ENCODE measurements around the gene FOXO3. TPM values are rescaled to one million over a fixed set of nuclear protein-coding genes. Genes with fewer than 3 reads are reported as not detected.

The FOXO3 gene
- polyA plus RNA-seq, 1 of the 3 experiments (the other 2 are of a cell fraction) = 8.1 TPM

GRCh38 chr6:108650781-108651180 lies 90.1 kb downstream of the FOXO3 start:
- Histone ChIP-seq H3K4me1 (ENCODE audit: control insufficient read depth in 1 of 2, insufficient read depth in 2 of 2, low read depth in 1 of 2, low read length in 1 of 2) (peaks cover 43 to 73% of the 10 kb centered on the region in 2 experiments), H3K4me3 (ENCODE audit: low read depth in 2 of 2, low read length in 1 of 2) (no peak overlapping the region), H3K9me3 (no peaks in the 10 kb centered on the region), H3K4me2 (peak overlapping the region; percentile 55), H3K36me3 (replicated peaks in 1 of 2; ENCODE audit: control insufficient read depth in 1 of 2, insufficient read depth in 2 of 2, low read length in 1 of 2) (peaks cover 0 to 5% of the 10 kb centered on the region in 2 experiments), H3K27me3 (ENCODE audit: insufficient read depth) (no peaks in the 10 kb centered on the region), H3F3A (replicated peaks; ENCODE audit: insufficient read depth) (peaks cover 20% of the 10 kb centered on the region), H3K9me2 (no peaks in the 10 kb centered on the region), H3K79me2 (ENCODE audit: insufficient read depth) (peaks cover 29% of the 10 kb centered on the region), H3K27ac (ENCODE audit: low read depth in 2 of 2, low read length in 1 of 2) (peak overlapping the region; percentile 76 to 93), H3K9ac (no peak overlapping the region; the same call in 1 of the 2 replicates), H2AFZ (ENCODE audit: low read depth) (no peak overlapping the region), H4K20me1 (ENCODE audit: insufficient read depth) (no peaks in the 10 kb centered on the region; the same call in 1 of the 2 replicates)
- ChIA-PET CTCF (interaction anchor here (0.6 to 1.3 kb wide), 3 partner anchors 61 to 242 kb away, joined by 3 to 4 read pairs (median 4); no protein-coding TSS in a partner anchor), POLR2A (interaction anchor here (0.9 kb wide), 1 partner anchor 10 kb away, joined by 3 read pairs; no protein-coding TSS in a partner anchor)
- TF ChIP-seq TAF1 (IDR thresholded peaks at IDR 0.05; ENCODE audit: borderline replicate concordance, low read depth, low read length) (no peak), USF2 (IDR thresholded peaks at IDR 0.05; ENCODE audit: borderline replicate concordance, low read depth, low read length) (no peak), ZBTB33 (IDR thresholded peaks at IDR 0.05; ENCODE audit: borderline replicate concordance, low read depth) (no peak), GATA2 (CRISPR knock-in tag; IDR thresholded peaks at IDR 0.05) (no peak), USF1 (IDR thresholded peaks at IDR 0.05; ENCODE audit: borderline replicate concordance, low read depth) (no peak), POLR2AphosphoS5 (IDR thresholded peaks at IDR 0.05; ENCODE audit: low read depth, low read length) (no peak), RCOR1 (IDR thresholded peaks at IDR 0.05; ENCODE audit: low read length) (no peak)
- WGBS (ENCODE audit: low lambda C conversion rate) = 74% methylated on average over 5 of the region's 5 CpGs
- no peak for DNase-seq

DNA sequence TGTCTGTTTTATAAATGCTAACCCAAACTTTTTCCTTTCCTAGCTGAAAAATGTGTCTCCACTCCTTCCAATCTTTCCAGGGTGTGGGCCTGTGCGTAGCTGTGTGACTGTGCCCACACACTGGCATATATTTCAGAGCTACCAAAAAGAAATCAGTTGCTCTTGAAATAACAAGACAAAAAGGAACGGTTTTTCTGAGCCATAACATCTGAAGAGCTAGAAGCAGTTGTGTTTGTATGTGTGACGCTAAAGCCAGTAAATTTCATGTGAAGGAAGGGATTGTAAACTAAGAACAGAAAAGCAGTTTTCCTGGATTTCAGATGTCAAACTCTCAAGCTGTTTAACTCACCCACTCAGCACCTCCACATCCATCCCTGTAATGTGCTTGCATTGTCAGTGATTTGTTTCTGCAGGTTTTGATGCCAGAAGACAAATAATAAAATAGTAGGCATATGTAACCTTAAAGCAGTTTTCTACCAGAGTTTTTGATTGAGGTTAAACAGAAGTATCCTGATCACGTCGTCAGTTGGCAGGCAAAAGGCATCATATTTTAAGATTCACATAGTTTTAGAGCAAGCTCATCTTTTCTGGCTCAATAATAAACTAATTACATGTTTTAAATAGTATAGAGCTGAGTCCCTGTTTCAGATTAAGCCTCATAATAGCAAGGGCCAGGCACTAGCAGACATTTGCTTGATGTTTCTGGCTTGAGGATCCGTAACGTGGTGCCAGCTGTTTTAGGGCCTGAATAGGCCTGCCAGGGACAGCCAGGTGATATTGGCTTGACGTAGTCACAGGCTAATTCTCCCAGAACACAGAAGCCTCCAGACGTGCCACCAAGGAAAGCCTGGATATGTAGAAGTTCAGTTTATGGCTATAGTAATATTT lies 90.9 kb downstream of the FOXO3 start:
- Histone ChIP-seq H3K79me2 (ENCODE audit: insufficient read depth) (peaks cover 35% of the 10 kb centered on the region), H2AFZ (ENCODE audit: low read depth) (no peak overlapping the region), H3K27me3 (ENCODE audit: insufficient read depth) (no peaks in the 10 kb centered on the region), H3K9ac (peak overlapping the region; percentile 11; the same call in 1 of the 2 replicates), H3K9me2 (no peaks in the 10 kb centered on the region), H3K36me3 (replicated peaks in 1 of 2; ENCODE audit: control insufficient read depth in 1 of 2, insufficient read depth in 2 of 2, low read length in 1 of 2) (peaks cover 0 to 5% of the 10 kb centered on the region in 2 experiments), H3K4me1 (ENCODE audit: control insufficient read depth in 1 of 2, insufficient read depth in 2 of 2, low read depth in 1 of 2, low read length in 1 of 2) (peaks cover 51 to 72% of the 10 kb centered on the region in 2 experiments), H3F3A (replicated peaks; ENCODE audit: insufficient read depth) (peaks cover 20% of the 10 kb centered on the region), H3K4me3 (ENCODE audit: low read depth in 2 of 2, low read length in 1 of 2) (no peak overlapping the region), H3K27ac (ENCODE audit: low read depth in 2 of 2, low read length in 1 of 2) (peak overlapping the region; percentile 76 to 93), H3K4me2 (peak overlapping the region; percentile 55), H4K20me1 (ENCODE audit: insufficient read depth) (no peaks in the 10 kb centered on the region; the same call in 1 of the 2 replicates), H3K9me3 (no peaks in the 10 kb centered on the region)
- no peak for DNase-seq
- 18% methylated on average over 8 of the region's 9 CpGs for WGBS (ENCODE audit: low lambda C conversion rate)
- CTCF ChIA-PET = interaction anchor here (0.6 to 1.7 kb wide), 4 partner anchors 62 to 242 kb away, joined by 3 to 4 read pairs (median 4); no protein-coding TSS in a partner anchor
- POLR2A ChIA-PET = interaction anchor here (0.7 to 1.2 kb wide), 4 partner anchors 10 to 147 kb away, joined by 3 to 4 read pairs (median 3); no protein-coding TSS in a partner anchor
- TF ChIP-seq RXRA (IDR thresholded peaks at IDR 0.05; ENCODE audit: borderline replicate concordance, low read depth) = peak; percentile 39; the same call in 1 of the 2 replicates
- peak; percentile 76 to 87; a peak in 3 of 4 replicates for TF ChIP-seq EP300 (IDR thresholded peaks at IDR 0.05; ENCODE audit: borderline replicate concordance in 1 of 2, low read depth in 1 of 2, low read length in 1 of 2)
- peak; percentile 18; the same call in 1 of the 2 replicates for TF ChIP-seq RAD21 (IDR thresholded peaks at IDR 0.05; ENCODE audit: low read length)
- TF ChIP-seq FOXJ3 (CRISPR knock-in tag; IDR thresholded peaks at IDR 0.05) = peak; percentile 65
- peak; percentile 95 for TF ChIP-seq NFIC (IDR thresholded peaks at IDR 0.05; ENCODE audit: borderline replicate concordance)
- TF ChIP-seq FOXM1 (IDR thresholded peaks at IDR 0.05; ENCODE audit: low read depth) = peak; percentile 46; the same call in 1 of the 2 replicates
- peak; percentile 41; the same call in 1 of the 2 replicates for TF ChIP-seq MXI1 (IDR thresholded peaks at IDR 0.05; ENCODE audit: low read depth, low read length)
- TF ChIP-seq EZH2phosphoT487 (IDR thresholded peaks at IDR 0.05; ENCODE audit: borderline replicate concordance, low read depth) = no peak
- TF ChIP-seq, protein P1, sequence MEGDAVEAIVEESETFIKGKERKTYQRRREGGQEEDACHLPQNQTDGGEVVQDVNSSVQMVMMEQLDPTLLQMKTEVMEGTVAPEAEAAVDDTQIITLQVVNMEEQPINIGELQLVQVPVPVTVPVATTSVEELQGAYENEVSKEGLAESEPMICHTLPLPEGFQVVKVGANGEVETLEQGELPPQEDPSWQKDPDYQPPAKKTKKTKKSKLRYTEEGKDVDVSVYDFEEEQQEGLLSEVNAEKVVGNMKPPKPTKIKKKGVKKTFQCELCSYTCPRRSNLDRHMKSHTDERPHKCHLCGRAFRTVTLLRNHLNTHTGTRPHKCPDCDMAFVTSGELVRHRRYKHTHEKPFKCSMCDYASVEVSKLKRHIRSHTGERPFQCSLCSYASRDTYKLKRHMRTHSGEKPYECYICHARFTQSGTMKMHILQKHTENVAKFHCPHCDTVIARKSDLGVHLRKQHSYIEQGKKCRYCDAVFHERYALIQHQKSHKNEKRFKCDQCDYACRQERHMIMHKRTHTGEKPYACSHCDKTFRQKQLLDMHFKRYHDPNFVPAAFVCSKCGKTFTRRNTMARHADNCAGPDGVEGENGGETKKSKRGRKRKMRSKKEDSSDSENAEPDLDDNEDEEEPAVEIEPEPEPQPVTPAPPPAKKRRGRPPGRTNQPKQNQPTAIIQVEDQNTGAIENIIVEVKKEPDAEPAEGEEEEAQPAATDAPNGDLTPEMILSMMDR (IDR thresholded peaks at IDR 0.05) = no peak
- TF ChIP-seq RCOR1 (IDR thresholded peaks at IDR 0.05; ENCODE audit: low read length) = peak; percentile 89
- TF ChIP-seq TEAD4 (IDR thresholded peaks at IDR 0.05; ENCODE audit: borderline replicate concordance, insufficient read depth) = peak; percentile 84
- peak; percentile 77 for TF ChIP-seq RFX5 (IDR thresholded peaks at IDR 0.05; ENCODE audit: low read length)
- TF ChIP-seq MEF2A (IDR thresholded peaks at IDR 0.05; ENCODE audit: borderline replicate concordance, low read depth) = peak; percentile 66; the same call in 1 of the 2 replicates

Data from SK-N-SH (cell line).